ENCODE data around the gene TAOK1.

DNA sequence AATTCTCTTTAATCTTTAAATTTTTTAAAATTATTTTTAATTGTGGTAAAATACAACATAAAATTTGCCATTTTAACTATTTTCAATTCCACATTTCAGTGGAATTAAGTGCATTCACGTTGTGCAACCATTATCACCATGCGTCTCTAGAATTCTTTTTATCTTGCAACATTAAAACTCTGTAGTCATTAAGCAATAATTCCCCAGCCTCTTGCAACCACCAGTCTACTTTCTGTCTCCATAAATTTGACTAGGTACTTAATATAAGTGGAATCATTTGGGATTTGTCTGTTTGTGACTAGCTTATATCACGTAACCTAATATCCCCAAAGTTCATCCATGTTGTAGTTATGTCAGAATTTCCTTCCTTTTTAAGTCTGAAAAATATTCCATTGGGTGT, 79.1 kb downstream of the TAOK1 start:
- TF ChIP-seq POLR2A (IDR thresholded peaks at IDR 0.05): no peak
- TF ChIP-seq, protein P1, sequence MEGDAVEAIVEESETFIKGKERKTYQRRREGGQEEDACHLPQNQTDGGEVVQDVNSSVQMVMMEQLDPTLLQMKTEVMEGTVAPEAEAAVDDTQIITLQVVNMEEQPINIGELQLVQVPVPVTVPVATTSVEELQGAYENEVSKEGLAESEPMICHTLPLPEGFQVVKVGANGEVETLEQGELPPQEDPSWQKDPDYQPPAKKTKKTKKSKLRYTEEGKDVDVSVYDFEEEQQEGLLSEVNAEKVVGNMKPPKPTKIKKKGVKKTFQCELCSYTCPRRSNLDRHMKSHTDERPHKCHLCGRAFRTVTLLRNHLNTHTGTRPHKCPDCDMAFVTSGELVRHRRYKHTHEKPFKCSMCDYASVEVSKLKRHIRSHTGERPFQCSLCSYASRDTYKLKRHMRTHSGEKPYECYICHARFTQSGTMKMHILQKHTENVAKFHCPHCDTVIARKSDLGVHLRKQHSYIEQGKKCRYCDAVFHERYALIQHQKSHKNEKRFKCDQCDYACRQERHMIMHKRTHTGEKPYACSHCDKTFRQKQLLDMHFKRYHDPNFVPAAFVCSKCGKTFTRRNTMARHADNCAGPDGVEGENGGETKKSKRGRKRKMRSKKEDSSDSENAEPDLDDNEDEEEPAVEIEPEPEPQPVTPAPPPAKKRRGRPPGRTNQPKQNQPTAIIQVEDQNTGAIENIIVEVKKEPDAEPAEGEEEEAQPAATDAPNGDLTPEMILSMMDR (IDR thresholded peaks at IDR 0.05): no peak
